Kidney tubule cell (primary cell): Measurements from ENCODE around the gene HLCS.

Source experiments
- DNase-seq: peaks from one replicate; pipeline ENCODE4 v3.0.0-alpha.2; 2018; ENCODE audit warnings: low spot score

HLCS gene

DNA sequence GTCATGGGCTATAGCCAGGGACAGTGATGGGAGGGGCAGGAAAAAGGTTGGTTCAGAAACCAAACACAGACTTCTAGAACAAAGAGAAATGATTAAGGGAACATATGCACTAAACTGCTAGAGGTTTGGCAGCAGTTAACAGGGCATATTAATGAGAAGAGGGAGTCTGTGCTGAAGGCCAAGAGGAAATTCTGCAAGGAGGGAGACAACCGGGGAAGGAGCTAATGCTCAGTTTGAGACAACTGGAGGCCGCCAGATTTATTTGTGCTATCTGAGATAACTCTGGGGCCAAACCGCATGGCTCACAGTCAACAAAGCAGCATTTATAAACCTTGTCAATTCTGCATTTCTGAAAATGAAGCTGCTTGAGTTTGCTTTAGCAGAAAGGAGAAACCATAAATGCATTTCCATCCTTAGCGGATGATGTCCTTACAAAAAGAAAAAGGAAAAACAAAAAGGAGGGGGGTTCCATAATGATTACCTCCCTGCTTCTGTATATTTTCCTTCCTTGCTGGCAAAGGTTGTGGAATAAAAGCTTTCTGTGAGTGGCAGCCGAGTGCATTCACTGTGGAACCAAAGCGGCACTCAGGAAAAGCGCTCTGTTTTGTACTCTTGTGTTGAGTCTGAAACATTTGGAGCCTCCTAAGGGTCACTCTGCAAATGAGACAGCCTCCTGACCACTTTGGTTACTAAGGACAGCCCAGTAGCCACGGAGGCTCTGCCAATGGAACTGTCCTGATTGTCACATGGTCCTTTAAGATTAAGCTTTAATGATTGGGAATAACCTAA lies 197.2 kb downstream of the HLCS start:
- no peak for DNase-seq

DNA sequence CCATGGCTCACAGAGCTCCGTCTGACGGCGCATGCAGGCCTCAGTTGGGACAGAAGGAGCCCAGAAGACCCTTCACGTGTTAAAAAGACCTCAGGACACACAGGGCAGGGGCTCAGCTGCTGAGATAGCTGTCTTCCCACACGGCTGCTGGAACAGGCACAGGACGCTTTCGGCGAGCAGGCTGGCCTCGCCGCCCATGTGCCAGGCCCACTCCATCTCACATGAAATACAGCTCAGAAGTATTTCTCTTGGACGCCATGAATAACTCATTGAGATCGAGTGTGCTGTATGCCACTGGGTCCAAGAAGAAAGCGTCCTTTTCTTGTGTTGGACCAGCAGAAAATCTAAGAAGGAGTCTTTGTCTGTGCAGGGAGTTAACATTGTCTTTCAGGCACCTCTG lies 198.0 kb downstream of the HLCS start:
- no peak for DNase-seq

DNA sequence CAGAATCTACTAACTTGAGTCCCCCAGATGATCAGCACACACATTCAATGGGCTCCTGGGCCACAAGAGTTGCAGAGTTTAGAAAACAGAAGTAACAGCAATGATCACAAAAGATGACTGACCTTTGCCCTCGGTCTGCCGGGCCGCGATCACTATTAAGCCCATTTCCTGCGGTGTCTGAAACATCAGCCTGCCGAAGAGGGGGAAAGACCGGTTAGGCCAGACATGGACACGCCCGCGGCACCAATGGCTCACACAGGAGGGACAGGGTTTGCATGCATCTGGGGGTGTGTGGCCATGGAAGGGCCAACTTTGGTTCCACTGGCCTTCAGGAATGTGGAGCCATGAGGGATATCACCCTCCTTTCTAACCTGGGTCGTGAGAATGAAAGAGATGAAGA lies 199.4 kb downstream of the HLCS start:
- no peak for DNase-seq

DNA sequence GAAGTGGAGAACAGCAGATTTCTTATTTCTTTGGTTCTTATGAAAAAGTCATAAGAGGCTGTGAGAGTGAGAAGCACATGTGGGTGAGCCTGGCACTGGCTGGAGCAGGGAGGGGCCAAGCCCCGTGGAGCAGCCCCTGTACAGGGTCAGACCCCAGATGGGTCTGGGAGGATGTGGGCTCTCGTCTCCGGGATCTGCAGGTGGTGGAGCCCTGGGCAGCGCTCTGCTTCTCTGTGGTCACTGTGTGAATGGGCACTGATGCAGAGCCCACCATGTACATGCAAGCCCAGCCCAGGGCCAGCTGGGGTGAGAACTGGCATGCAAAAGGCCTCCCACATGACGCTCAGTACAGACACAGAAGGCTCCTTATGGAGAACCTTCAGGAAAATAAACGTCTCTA lies 200.0 kb downstream of the HLCS start:
- DNase-seq: no peak

DNA sequence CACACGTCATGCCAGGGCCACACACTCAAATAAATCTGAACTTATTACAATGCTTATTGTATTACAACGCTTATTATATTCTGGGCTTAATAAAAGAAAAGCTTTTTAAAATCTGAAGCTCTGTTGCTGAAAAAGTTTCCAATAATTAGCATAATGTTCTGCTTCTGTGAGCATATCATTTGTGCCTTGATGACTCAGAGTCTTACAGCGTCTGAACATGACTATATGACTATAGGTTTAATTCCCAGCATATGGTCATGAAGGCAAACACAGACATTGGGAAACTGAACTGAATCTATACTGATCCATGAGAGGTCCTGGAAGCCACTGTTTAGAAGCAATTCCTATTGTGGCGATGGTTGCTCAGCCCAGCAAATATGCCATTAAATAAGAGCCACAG lies 201.2 kb downstream of the HLCS start:
- DNase-seq: no peak

DNA sequence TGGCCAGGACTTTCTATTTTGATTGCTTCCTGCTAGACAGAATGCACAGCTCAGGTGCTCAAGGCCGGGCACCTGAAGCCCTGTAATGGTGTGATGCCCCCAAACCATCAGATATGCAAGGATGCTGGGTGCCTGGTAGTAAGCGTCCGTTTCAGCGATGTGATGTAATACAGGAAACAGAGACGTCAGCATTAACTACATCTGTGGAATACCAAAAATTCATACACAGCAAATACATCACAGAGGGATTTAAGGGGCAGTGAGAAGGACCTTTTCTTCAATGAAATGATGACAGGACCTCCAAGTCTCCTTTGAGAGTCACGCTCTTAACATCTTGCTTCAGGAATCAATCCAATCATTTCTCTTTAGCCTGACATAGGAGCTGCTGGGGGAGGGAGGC lies 203.2 kb downstream of the HLCS start:
- no peak for DNase-seq

DNA sequence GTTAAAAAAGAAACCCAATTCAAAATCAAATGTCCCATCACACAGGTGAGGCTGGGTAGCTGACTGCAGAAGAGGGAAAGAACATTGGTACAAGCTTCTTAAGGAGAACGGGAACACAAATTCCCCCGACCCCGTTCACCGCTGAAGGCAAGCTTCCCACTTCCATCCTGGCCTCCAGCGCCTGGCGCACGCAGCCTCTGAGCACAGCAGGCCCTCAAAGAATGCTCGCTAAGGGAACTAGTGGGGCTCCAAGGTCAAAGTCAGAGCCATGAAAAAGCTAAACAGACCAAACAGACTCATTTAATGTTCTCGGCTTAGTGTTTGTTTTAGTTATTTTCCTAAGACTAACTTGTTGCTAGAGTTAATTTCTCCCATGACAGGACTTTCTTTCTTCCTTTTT lies 203.8 kb downstream of the HLCS start:
- DNase-seq: no peak

DNA sequence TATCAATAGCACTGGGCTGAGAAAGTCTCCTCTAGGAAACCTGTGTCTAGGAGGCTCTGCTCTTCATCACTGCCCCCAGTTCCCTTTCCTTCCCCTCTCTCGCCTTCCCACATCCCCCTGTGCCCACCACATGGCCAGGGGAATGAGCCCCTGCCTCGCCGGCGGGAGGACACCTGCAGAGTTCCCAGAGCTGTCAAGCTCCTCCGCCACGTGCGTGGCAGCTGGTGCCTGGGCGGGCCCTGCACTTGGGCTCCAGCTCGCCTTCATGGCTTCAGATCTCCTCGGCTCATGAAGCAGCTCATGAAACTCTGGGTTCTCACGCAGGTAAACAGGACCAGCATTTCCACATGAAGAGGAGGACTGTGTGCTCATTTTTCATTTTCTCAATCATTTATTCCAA lies 204.8 kb downstream of the HLCS start:
- no peak for DNase-seq

DNA sequence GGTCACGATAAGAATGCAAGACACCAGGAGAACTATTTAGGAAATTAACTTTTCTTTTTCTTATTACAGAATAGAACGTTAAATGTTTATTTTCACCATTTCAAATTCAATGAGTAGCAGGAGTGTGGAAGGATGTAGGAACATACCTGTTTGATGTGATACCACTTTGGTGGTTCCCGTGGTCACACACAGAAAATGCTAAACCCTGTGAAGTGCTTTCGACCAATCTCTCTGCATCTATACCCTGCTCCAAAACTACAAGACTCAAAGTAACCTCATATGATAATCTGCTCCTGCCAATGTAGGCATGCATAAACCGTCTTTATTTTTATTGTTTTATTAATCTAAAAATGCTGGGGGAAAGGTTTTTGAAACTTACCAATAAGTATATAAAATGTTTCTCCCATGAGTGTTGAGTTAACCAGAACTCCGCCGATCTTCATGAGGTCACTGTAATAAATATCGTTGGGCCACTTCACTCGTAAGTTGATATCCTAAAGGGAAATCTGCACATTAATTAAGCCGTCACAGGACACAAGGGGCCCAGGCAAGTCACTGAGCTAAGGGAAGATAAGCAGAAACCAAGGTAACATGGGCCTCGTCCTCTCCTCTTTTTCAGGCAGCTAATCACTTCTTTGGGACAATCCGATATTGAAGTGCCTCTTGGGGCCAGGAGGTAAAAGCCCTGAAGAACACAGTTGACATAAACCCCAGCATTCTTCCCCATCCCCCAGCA lies 207.0 kb downstream of the HLCS start:
- DNase-seq: no peak

DNA sequence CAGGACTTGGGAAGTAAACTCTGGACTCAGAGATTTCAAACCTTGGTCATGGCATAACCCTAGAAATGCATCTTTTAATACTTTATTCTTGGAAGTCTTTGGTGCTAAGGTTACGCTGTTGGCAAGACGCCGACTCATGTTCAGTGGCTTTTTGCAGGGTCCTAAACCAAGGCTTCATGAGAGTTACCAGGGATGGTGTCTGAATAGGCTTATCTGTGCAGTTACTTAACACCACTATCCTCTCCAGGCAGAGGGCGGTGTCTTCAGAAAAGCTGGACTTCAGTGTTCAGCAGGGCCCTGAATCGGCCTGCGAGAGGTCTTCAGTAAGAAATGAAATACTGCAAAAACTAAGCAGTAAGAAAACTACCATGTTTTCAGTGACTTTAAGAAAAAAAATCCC lies 209.3 kb downstream of the HLCS start:
- DNase-seq: no peak

DNA sequence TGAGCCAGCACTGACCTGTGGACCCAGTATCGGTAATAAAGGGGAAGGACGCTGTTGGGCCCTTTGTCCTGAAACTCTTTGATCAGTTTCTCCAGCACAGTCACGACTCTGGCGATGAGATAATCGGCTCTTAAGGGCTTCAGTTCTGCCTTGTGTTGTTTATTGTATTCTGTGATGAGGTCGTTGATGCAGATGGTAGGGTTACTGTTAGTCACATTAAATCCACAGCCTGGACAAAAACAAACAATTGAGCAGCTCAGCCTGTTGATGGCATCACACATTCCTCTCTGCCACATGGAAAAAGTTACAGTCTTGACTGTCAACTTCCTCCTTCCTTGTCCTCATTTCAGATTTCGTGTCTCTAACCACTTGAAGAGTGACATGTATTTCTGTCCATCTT lies 209.9 kb downstream of the HLCS start:
- DNase-seq: peak; percentile 82

DNA sequence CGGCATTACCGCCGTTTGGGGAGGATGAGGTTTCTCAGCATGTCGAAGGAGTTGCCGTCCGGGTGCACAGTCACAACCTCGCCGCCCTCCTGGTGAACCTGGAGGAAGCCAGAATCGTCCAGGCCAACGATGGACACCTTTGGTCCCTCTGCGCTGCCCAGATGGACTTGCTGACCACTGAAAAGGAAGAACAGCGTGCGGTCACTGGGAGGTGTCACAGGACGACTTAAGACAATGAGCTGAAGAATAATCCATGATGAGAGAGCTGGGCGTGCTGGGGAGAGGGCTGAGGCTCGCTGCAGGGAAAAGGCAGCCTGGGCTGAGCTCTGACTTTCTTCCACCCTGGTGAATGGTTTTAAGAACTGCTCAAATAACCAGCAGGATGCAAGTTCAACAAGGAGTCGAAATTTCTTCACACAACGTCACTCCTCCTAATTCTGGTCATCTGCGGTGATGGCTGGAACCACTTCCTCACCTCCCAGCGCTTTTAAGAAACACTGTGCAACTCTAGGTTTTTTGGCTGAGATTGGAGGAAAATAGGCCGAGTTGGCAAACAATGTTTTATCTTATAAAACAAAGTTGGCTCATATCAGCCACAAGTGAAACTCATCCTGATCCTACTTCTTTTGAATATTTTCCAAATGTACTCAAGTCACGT lies 212.1 kb downstream of the HLCS start:
- DNase-seq: no peak

DNA sequence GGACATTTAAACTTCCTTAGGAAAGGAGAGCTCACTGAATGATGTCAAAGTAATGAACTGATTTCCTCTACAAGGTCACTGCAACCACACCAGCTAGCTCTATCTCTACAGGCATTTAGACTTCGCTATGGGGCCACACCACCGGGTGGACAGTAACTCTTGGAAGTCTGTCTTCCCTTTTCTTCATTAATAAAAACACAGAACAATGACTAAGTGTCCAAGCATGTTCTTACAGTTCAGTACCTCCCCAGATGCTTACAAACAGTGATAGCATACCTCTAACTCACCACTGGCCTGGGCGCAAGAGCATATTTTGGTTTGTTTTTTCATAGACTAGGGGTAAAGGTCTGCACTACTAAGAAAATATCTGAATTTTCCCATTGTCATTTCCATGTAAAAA lies 212.9 kb downstream of the HLCS start:
- DNase-seq: peak; percentile 84

DNA sequence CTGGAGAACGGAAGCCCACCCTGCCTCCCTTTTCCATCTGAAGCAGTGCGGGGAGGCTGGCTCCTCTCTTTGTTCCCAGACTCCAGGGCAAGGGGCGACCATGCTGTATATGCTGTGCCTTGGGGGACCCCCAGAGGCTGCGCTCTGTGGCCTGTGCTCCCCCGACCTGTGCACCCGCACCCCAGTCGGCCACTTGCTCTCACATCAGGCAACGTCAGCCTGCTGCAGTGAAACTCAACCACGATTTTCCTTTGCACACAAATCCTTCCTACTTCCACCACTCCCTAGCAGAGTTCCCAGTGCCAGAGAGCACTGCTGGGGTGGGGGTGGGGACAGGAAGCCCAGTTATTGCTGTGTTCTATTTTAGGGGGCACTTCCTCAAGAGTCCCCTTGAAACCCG lies 215.1 kb downstream of the HLCS start:
- DNase-seq: no peak

DNA sequence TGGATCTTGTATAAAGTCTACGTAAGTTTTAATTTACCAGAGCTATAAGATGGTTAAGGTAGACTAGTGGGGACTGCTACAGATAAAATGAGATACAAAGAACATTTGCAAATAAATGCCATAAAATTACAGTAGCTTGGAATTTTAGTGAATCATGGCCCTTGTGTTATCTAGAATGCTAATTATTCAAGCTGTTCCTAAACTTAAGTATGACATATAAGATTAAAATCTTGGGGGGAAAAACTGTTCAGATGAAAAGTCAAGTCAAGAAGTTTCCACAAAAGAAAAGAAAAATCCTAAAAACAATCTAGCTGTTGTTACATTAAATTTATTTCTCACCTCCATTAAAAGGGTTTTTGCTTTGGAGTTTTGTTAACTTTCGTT lies 215.9 kb downstream of the HLCS start:
- no peak for DNase-seq

DNA sequence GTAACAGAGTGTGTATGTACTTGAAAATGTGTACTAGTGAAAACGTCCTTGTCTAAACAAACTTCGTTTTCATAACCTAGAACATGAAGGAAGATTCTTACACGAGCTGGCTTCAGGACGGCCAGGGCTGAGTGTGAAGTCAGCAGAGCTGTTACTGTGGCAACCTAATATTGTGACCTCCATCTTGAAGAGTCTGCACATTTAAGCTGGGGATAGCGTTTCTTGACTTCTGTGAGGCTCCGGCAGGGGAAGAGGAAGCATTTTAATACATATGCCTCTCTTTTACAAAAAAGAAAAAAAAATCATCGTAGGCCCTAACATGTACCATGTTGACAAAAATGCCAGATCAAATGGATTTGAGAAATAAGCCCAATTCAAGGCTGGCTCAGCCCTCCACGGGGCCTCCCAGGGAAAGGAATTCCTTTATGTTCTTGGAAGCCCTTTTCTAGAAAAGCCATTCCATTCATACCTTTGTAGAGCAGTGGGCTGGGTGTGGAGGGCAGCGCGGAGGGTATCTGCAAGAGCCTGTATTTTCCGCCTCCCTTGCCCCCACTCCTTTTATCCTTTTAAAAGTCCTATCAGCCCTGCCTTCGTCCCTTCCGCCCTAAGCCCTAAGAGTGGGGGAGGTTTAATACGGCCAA lies 216.4 kb downstream of the HLCS start:
- DNase-seq: peak; percentile 57

DNA sequence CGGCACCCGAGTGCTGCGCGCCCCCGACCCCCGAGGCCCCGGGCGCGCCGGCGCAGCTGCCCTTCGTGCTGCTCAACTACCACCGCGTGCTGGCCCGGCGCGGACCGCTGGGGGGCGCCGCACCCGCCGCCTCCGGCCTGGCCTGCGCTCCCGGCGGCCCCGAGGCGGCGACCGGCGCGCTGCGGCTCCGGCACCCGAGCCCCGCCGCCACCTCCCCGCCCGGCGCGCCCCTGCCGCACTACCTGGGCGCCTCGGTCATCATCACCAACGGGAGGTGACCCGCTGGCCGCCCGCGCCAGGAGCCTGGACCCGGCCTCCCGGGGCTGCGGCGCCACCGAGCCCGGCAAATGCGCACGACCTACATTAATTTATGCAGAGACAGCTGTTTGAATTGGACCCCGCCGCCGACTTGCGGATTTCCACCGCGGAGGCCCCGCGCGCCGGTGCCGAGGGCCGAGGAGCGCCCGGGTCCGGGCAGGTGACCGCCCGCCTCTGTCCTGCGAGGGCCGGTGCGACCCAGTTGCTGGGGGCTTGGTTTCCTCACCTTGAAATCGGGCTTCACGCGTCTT lies 218.6 kb downstream of the HLCS start:
- DNase-seq: peak; percentile 63

DNA sequence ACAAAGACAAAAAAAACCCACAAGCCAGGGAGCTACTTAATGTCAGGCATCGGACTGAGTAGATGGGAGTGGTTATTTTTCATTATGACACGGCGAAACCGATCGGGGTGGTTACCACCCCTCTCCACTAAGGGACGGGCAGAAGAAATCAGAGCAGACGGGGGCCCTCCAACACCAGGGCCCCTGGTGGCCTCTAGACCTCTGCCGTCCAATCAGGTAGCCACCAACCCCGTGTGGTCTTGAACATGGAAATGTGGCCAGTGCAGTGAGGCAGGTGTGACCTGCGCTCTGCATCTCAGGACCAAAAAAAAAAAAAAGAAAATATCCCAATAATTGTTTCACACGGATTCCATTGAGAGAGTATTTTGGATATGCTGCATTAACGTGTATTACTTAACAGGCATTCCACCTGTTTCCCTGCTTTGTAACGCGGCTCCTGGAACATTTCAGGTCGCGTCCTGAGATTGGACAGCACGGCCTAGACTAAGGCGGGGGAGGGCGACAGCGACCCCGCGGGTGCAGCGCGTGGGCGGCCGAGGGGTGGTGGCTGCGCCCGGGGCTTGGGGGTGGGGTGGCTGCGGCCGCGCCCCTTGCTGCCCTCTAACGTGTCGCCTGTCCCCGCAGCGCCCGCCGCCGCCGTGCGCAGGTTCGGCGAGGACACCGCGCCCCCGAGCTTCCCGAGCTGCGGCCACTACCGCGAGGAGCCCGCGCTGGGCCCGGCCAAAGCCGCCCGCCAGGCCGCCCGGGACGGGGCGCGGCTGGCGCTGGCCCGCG lies 219.2 kb downstream of the HLCS start:
- no peak for DNase-seq

DNA sequence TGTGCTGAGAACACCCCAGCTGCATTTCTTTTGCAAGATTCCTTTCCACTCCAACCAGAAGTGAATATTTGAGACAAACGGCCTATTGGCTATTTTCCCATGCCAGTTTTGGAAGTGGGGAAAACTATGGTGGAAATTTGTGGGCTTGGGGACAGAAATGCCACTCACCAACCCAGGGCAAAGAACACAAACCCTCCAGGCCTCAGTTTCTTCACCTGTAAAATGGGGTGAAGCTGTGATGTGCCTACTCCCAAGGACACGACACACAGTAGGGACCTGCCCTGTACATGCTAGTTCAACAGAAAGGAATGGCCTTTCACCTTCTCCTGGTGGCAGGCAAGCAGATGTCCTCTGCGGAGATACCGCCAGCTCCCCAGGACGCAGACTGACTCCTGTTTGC lies 221.0 kb downstream of the HLCS start:
- DNase-seq: no peak

DNA sequence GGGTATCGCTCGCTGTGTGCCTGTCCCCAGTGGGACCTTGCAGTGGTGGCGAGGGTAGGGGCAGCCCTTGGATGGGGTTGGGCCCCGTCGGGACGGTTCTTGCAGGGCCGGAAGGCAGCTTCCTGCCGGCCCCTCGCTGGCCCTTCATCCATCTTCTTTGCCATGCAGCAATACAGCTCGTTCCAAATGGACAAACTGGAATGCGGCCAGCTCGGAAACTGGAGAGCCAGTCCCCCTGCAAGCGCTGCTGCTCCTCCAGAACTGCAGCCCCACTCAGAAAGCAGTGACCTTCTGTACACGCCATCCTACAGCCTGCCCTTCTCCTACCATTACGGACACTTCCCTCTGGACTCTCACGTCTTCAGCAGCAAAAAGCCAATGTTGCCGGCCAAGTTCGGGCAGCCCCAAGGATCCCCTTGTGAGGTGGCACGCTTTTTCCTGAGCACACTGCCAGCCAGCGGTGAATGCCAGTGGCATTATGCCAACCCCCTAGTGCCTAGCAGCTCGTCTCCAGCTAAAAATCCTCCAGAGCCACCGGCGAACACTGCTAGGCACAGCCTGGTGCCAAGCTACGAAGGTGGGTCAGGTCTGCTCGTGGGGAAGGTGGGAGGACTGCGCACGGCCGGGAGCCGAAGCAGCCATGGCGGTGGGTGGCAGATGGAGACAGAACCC lies 221.8 kb downstream of the HLCS start:
- DNase-seq: peak; percentile 57

DNA sequence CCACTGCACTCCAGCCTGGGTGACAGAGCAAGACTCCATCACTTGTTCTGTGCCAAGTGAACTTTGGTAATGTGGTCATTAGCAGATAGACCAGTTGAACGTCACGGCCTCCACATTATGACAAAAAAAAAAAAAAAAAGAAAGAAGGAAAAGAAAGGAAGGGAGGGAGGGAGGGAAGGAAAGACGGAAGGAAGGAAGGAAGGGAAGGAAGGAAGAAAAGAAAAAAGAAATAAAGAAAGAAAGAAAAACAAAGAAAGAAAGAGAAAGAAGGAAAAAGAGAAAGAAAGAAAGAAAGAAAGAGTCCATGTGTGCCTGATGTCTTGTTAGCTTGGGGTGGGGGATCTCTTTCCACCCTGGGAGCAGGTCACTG lies 222.3 kb downstream of the HLCS start:
- DNase-seq: no peak
